Islet precursor cell (in vitro differentiated cells): ENCODE measurements around the gene SAMM50.
A peak's percentile ranks its signal among the peaks of the same experiment; 100 is the strongest.

Experiments
- DNase-seq: peaks from one replicate; pipeline ENCODE4 v3.0.0-alpha.2; 2018

The SAMM50 gene

GRCh38 chr22:44031158-44031952, 76.1 kb downstream of the SAMM50 start:
- DNase-seq = no peak

GRCh38 chr22:44032126-44032730, 77.0 kb downstream of the SAMM50 start:
- DNase-seq = no peak

GRCh38 chr22:44033287-44033686, 78.0 kb downstream of the SAMM50 start:
- DNase-seq = no peak

- DNase-seq = peak; percentile 68
Measured at GRCh38 chr22:44033694-44034093, 78.5 kb downstream of the SAMM50 start.

GRCh38 chr22:44037519-44038375, 82.5 kb downstream of the SAMM50 start:
- peak; percentile 77 for DNase-seq

GRCh38 chr22:44039566-44040171, 84.4 kb downstream of the SAMM50 start:
- DNase-seq = no peak

- DNase-seq = no peak
Measured at GRCh38 chr22:44042249-44043218, 87.3 kb downstream of the SAMM50 start.

- DNase-seq = no peak
Measured at GRCh38 chr22:44045145-44045544, 89.9 kb downstream of the SAMM50 start.
